A673 (cell line): ENCODE data around the gene CREB3L4. TPM values are rescaled to one million over a fixed set of nuclear protein-coding genes. Genes with fewer than 3 reads are reported as not detected.

Experiments
- BruUV-seq: library from RNA; stranded (reverse); fragments of 400-500 nt; replicated peaks from 2 replicates; lab custom pipeline; 2021; lab: Mats Ljungman, UMichigan
- CTCF ChIA-PET: fragments of 300-600 bp; sonication (Branson Sonifier 250); formaldehyde crosslinking; loops from one replicate; lab custom pipeline; 2022; ENCODE audit warnings: antibody characterized with exemption; lab: Charles Lee
- POLR2A ChIA-PET: fragments of 300-600 bp; sonication (Branson Sonifier 250); formaldehyde crosslinking; loops from one replicate; lab custom pipeline; 2022; ENCODE audit warnings: antibody characterized with exemption; ENCODE audit not compliant: low non-redundant PET; lab: Charles Lee
- DNase-seq: peaks from one replicate; pipeline ENCODE4 v3.0.0-alpha.2; 2015; ENCODE audit warnings: low spot score
- H3K27ac ChIP-seq: fragments of 200-600 bp; sonication (generic); 2 replicates; pipeline ENCODE4 v1.5.1; 2016; ENCODE audit warnings: mixed run types, low read depth, mild to moderate bottlenecking, mixed read lengths, antibody characterized with exemption, low read length; ENCODE audit not compliant: poor library complexity, severe bottlenecking
- H3K27me3 ChIP-seq: fragments of 200-600 bp; sonication (generic); replicated peaks from 2 replicates; pipeline ENCODE4 v1.6.1; 2017; ENCODE audit warnings: mixed run types, low read depth, mild to moderate bottlenecking, mixed read lengths, antibody characterized with exemption, low read length; ENCODE audit not compliant: insufficient read depth, poor library complexity
- H3K36me3 ChIP-seq: fragments of 200-600 bp; sonication (generic); 2 replicates; pipeline ENCODE4 v1.6.1; 2016; ENCODE audit warnings: mixed run types, mild to moderate bottlenecking, mixed read lengths, antibody characterized with exemption, low read length; ENCODE audit not compliant: insufficient read depth, poor library complexity, severe bottlenecking
- H3K4me1 ChIP-seq: fragments of 200-600 bp; sonication (generic); 2 replicates; pipeline ENCODE4 v1.6.1; 2017; ENCODE audit warnings: mixed run types, mild to moderate bottlenecking, mixed read lengths, antibody characterized with exemption, low read length; ENCODE audit not compliant: insufficient read depth, poor library complexity, severe bottlenecking
- H3K4me3 ChIP-seq: fragments of 200-600 bp; sonication (generic); 2 replicates; pipeline ENCODE4 v1.5.1; 2016; ENCODE audit warnings: low read depth, mixed run types, mild to moderate bottlenecking, mixed read lengths, low read length; ENCODE audit not compliant: poor library complexity, severe bottlenecking
- H3K9me3 ChIP-seq: fragments of 200-600 bp; sonication (generic); 2 replicates; pipeline ENCODE4 v1.6.1; 2016; ENCODE audit warnings: mixed run types, low read depth, mild to moderate bottlenecking, mixed read lengths, antibody characterized with exemption, low read length; ENCODE audit not compliant: poor library complexity, severe bottlenecking
- EZH2 ChIP-seq: fragments of 200-600 bp; sonication (generic); IDR thresholded peaks from 2 replicates; pipeline ENCODE4 v1.6.1; 2017; ENCODE audit warnings: borderline replicate concordance, low read depth, mild to moderate bottlenecking, mixed read lengths, antibody characterized with exemption, low read length; ENCODE audit not compliant: poor library complexity, severe bottlenecking
- intact Hi-C: fragments of 100-400 bp; cut with micrococcal nuclease; formaldehyde crosslinking; loops from one replicate; pipeline ENCODE4 v1.10.0; 2022; ENCODE audit not compliant: unreplicated experiment
- total RNA-seq: library from RNA; stranded (reverse); gene quantifications from 2 replicates; pipeline ENCODE4 v1.2.3, GENCODE V29; 2021
- TF ChIP-seq, protein P1 (sequence below): fragments of 300-800, 200-600 bp; sonication (generic); conservative IDR thresholded peaks from 2 replicates; pipeline ENCODE4 v1.5.1; 2017; ENCODE audit warnings: low read depth, mild to moderate bottlenecking, antibody characterized with exemption, low read length, moderate library complexity, mixed read lengths

Gene CREB3L4
- total RNA-seq, 1 experiment from 2014 or later, result 8.7 TPM

DNA sequence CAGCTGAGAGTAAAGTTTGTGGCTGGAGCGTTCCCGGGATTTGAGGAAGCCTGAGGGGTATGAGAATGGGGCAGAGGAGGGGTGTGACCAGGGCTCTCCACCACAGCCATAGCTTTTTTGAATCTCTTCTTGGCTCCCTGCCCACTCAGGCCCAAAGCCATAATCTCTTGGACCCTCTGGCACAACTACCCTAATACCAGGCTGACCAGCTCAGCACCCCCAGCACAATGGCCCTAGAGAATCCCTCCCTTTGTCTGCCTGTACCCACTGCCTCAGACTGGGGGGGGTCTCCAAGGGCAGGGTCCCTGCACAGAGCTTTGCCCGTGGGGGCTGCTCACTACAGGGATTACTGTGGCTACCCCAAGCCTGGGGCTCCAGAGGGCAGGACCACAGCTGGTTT is 28.7 kb upstream of the CREB3L4 start:
- CTCF ChIA-PET, result no interaction called here

DNA sequence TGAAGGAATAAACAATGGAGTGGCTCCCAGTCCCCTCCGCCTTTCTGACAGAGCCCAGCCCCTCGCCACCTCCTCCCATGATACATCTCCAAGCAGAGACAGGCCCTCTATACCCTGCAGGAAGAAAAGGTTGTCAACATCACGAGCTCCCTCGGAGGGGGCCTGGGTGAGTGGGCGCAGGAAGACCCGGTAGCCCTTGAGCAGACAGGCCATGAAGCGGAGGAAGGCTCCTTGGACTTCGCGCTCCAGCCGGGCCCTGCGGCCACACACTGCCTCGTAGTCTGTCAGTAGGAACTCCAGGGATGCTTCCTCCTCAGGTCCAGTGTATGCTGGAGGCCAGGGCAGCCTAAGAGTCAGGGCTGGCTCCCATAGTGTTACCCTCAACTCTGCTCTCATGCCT is 28.2 kb upstream of the CREB3L4 start:
- Histone ChIP-seq H3K36me3 (peaks cover 19% of the 10 kb centered on the region), H3K27ac (no peak overlapping the region), H3K4me1 (no peaks in the 10 kb centered on the region), H3K4me3 (no peak overlapping the region), H3K27me3 (no peaks in the 10 kb centered on the region), H3K9me3 (no peaks in the 10 kb centered on the region)
- CTCF ChIA-PET, result no interaction called here
- TF ChIP-seq EZH2, result no peak
- TF ChIP-seq, protein P1, sequence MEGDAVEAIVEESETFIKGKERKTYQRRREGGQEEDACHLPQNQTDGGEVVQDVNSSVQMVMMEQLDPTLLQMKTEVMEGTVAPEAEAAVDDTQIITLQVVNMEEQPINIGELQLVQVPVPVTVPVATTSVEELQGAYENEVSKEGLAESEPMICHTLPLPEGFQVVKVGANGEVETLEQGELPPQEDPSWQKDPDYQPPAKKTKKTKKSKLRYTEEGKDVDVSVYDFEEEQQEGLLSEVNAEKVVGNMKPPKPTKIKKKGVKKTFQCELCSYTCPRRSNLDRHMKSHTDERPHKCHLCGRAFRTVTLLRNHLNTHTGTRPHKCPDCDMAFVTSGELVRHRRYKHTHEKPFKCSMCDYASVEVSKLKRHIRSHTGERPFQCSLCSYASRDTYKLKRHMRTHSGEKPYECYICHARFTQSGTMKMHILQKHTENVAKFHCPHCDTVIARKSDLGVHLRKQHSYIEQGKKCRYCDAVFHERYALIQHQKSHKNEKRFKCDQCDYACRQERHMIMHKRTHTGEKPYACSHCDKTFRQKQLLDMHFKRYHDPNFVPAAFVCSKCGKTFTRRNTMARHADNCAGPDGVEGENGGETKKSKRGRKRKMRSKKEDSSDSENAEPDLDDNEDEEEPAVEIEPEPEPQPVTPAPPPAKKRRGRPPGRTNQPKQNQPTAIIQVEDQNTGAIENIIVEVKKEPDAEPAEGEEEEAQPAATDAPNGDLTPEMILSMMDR, result no peak
- no peak for DNase-seq
- intact Hi-C loops, result no loop called here
- BruUV-seq, result no TSS peak
- POLR2A ChIA-PET, result no interaction called here

More for the DNA sequence above, 28.7 kb upstream of the CREB3L4 start:
- no peak overlapping the region for H3K4me3 ChIP-seq
- no peaks in the 10 kb centered on the region for H3K4me1 ChIP-seq
- intact Hi-C loops, result no loop called here
- no peaks in the 10 kb centered on the region for H3K9me3 ChIP-seq
- POLR2A ChIA-PET, result no interaction called here
- DNase-seq, result no peak
- H3K36me3 ChIP-seq, result peaks cover 20% of the 10 kb centered on the region
- TF ChIP-seq, protein P1, result no peak
- TF ChIP-seq EZH2, result no peak
- H3K27me3 ChIP-seq, result no peaks in the 10 kb centered on the region
- no TSS peak for BruUV-seq
- H3K27ac ChIP-seq, result no peak overlapping the region

DNA sequence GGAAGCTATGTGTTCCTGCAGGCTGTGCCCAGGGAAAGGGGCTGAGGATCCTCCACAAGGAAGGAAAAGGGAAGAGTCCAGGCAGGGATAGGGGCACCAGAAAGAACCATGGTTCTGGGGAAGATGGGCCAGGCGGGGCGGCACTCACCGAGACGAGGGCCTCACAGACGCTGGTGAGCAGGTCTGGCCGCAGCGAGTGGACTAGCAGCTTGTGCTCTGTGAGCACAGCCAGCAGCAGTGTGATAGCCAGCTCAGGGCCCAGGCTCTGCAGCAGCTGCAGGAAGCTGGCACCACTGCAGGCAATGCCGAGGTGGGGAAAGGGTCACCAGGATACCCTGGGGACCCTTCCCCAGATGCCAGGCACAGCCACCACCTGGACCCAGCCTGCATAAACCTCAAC is 26.9 kb upstream of the CREB3L4 start:
- TF ChIP-seq, protein P1, result no peak
- TF ChIP-seq EZH2, result no peak
- POLR2A ChIA-PET, result no interaction called here
- CTCF ChIA-PET, result no interaction called here

More for the DNA sequence above, 26.9 kb upstream of the CREB3L4 start:
- Histone ChIP-seq H3K9me3 (no peaks in the 10 kb centered on the region), H3K4me3 (no peak overlapping the region), H3K4me1 (peaks cover 6% of the 10 kb centered on the region), H3K27me3 (no peaks in the 10 kb centered on the region), H3K36me3 (peaks cover 16% of the 10 kb centered on the region), H3K27ac (no peak overlapping the region)
- intact Hi-C loops, result no loop called here
- no TSS peak for BruUV-seq
- DNase-seq, result no peak
